SK-N-SH (cell line): ENCODE results near the gene GYG1. TPM values are rescaled to one million over a fixed set of nuclear protein-coding genes. Genes with fewer than 3 reads are reported as not detected.

Source experiments
- CTCF ChIA-PET: fragments of 300-600, 350-600 bp; formaldehyde crosslinking; extraction: SDS; loops from one replicate; lab custom pipeline; 2021; lab: Yijun Ruan, JAX
- POLR2A ChIA-PET: fragments of 350-600 bp; sonication (Branson Sonifier 250); formaldehyde crosslinking; extraction: SDS; loops from one replicate; lab custom pipeline; 2020; ENCODE audit warnings: antibody characterized with exemption, inconsistent platforms; lab: Yijun Ruan, JAX
- DNase-seq: peaks from one replicate; pipeline ENCODE4 v3.0.0; 2012
- H2AFZ ChIP-seq: fragments of 200-600 bp; sonication (generic); 2 replicates; pipeline ENCODE4 v1.8.1; 2016; ENCODE audit warnings: antibody characterized with exemption, mild to moderate bottlenecking, low read depth
- H3F3A ChIP-seq: fragments of 200-600 bp; sonication (generic); replicated peaks from 2 replicates; pipeline ENCODE3; 2016; ENCODE audit warnings: antibody characterized with exemption, mild to moderate bottlenecking; ENCODE audit not compliant: insufficient read depth
- H3K27ac ChIP-seq, 2 experiments: fragments of 200-500 bp in 1 of 2; fragments of 200-600 bp in 1 of 2; sonication (Bioruptor generic) in 1 of 2; sonication (generic), shearing (Covaris generic) in 1 of 2; 2 replicates each; pipeline versions ENCODE4 v1.5.1 to v1.6.1; 2014 to 2016; ENCODE audit warnings: low read depth in 2 of 2, inconsistent platforms in 1 of 2, low read length in 1 of 2, mild to moderate bottlenecking in 1 of 2, mixed read lengths in 1 of 2
- H3K27me3 ChIP-seq: fragments of 200-600 bp; sonication (generic), shearing (Covaris generic); 2 replicates; pipeline ENCODE4 v1.6.1; 2016; ENCODE audit warnings: mixed run types; ENCODE audit not compliant: insufficient read depth
- H3K36me3 ChIP-seq, 2 experiments: fragments of 200-500 bp in 1 of 2; fragments of 200-600 bp in 1 of 2; sonication (Bioruptor generic) in 1 of 2; sonication (generic) in 1 of 2; replicated peaks in 1 of 2; 2 replicates each; pipeline versions ENCODE3 to v1.5.1; 2014 to 2016; ENCODE audit warnings: low read length in 1 of 2, mild to moderate bottlenecking in 1 of 2; ENCODE audit not compliant: insufficient read depth in 2 of 2, control insufficient read depth in 1 of 2
- H3K4me1 ChIP-seq, 2 experiments: fragments of 200-500 bp in 1 of 2; fragments of 200-600 bp in 1 of 2; sonication (Bioruptor generic) in 1 of 2; sonication (generic), shearing (Covaris generic) in 1 of 2; 2 replicates each; pipeline versions ENCODE4 v1.5.1 to v1.6.1; 2014 to 2016; ENCODE audit warnings: low read depth in 1 of 2, low read length in 1 of 2, mixed run types in 1 of 2; ENCODE audit not compliant: insufficient read depth in 2 of 2, control insufficient read depth in 1 of 2
- H3K4me2 ChIP-seq: fragments of 200-600 bp; sonication (generic), shearing (Covaris generic); 2 replicates; pipeline ENCODE4 v1.6.1; 2017; ENCODE audit warnings: mixed run types
- H3K4me3 ChIP-seq, 2 experiments: fragments of 200-500 bp in 1 of 2; fragments of 200-600 bp in 1 of 2; sonication (Bioruptor generic) in 1 of 2; sonication (generic), shearing (Covaris generic) in 1 of 2; 2 replicates each; pipeline versions ENCODE4 v1.5.1 to v1.8.1; 2014 to 2016; ENCODE audit warnings: low read depth in 2 of 2, inconsistent platforms in 1 of 2, low read length in 1 of 2, mild to moderate bottlenecking in 1 of 2, mixed read lengths in 1 of 2, moderate library complexity in 1 of 2
- H3K79me2 ChIP-seq: fragments of 200-600 bp; sonication (generic); 2 replicates; pipeline ENCODE4 v1.8.1; 2017; ENCODE audit warnings: mild to moderate bottlenecking; ENCODE audit not compliant: insufficient read depth
- H3K9ac ChIP-seq: fragments of 200-600 bp; sonication (generic); 2 replicates; pipeline ENCODE4 v1.6.1; 2017; ENCODE audit warnings: mixed run types
- H3K9me2 ChIP-seq: fragments of 200-600 bp; sonication (generic); 2 replicates; pipeline ENCODE4 v1.6.1; 2017; ENCODE audit warnings: mixed run types
- H3K9me3 ChIP-seq: fragments of 200-600 bp; sonication (generic); 2 replicates; pipeline ENCODE4 v1.6.1; 2017; ENCODE audit warnings: mixed run types, mild to moderate bottlenecking, moderate library complexity
- H4K20me1 ChIP-seq: fragments of 200-600 bp; sonication (generic); 2 replicates; pipeline ENCODE4 v1.6.1; 2017; ENCODE audit warnings: mild to moderate bottlenecking, mixed run types; ENCODE audit not compliant: insufficient read depth
- CHD2 ChIP-seq: fragments of 150-350 bp; IDR thresholded peaks from 2 replicates; pipeline ENCODE4 v1.6.1; 2018; ENCODE audit warnings: low read length; ENCODE audit not compliant: partially characterized antibody
- ELF1 ChIP-seq: IDR thresholded peaks from 2 replicates; pipeline ENCODE4 v1.4.0; 2012
- EP300 ChIP-seq, 2 experiments: IDR thresholded peaks; 2 replicates each; pipeline versions ENCODE4 v1.4.0 to v1.6.1; 2012; ENCODE audit warnings: borderline replicate concordance in 1 of 2, low read depth in 1 of 2, low read length in 1 of 2
- FOSL2 ChIP-seq: IDR thresholded peaks from 2 replicates; pipeline ENCODE4 v1.4.0; 2012; ENCODE audit warnings: low read depth, mild to moderate bottlenecking, moderate library complexity, borderline replicate concordance
- MEF2A ChIP-seq: IDR thresholded peaks from 2 replicates; pipeline ENCODE4 v1.4.0; 2012; ENCODE audit warnings: low read depth, borderline replicate concordance
- POLR2AphosphoS5 ChIP-seq: IDR thresholded peaks from 2 replicates; pipeline ENCODE4 v1.6.1; 2012; ENCODE audit warnings: low read depth, low read length
- RAD21 ChIP-seq: IDR thresholded peaks from 2 replicates; pipeline ENCODE4 v1.6.1; 2012; ENCODE audit warnings: mild to moderate bottlenecking, low read length
- RXRA ChIP-seq: IDR thresholded peaks from 2 replicates; pipeline ENCODE4 v1.4.0; 2012; ENCODE audit warnings: low read depth, mild to moderate bottlenecking, borderline replicate concordance
- SIN3A ChIP-seq: IDR thresholded peaks from 2 replicates; pipeline ENCODE4 v1.6.1; 2012; ENCODE audit warnings: low read depth, mild to moderate bottlenecking, low read length, moderate library complexity, borderline replicate concordance
- TCF12 ChIP-seq: IDR thresholded peaks from 2 replicates; pipeline ENCODE4 v1.4.0; 2012
- YY1 ChIP-seq: IDR thresholded peaks from 2 replicates; pipeline ENCODE4 v1.4.0; 2012; ENCODE audit warnings: low read depth, mild to moderate bottlenecking
- WGBS: methylation state at CpG from one replicate; pipeline ENCODE4 v1.1.6; 2017; ENCODE audit warnings: low lambda C conversion rate; 5-methylcytosine and 5-hydroxymethylcytosine counted together
- polyA plus RNA-seq, 3 experiments: library from polyadenylated mRNA; depleted of rRNA; stranded (reverse); fragments of >200 nt; gene quantifications; 2 replicates each; pipeline ENCODE4 v1.2.3, GENCODE V29; 2012
- TF ChIP-seq, protein P1 (sequence below): fragments of 200-600 bp; sonication (generic); IDR thresholded peaks from 2 replicates; pipeline ENCODE4 v1.6.1; 2017; ENCODE audit warnings: antibody characterized with exemption, mild to moderate bottlenecking, moderate library complexity
- TF ChIP-seq, protein P2 (sequence below): IDR thresholded peaks from 2 replicates; pipeline ENCODE4 v1.4.0; 2012; ENCODE audit warnings: low read depth
- TF ChIP-seq, protein P3 (sequence below): fragments of 150-350 bp; IDR thresholded peaks from 2 replicates; pipeline ENCODE4 v1.6.1; 2016; ENCODE audit warnings: mild to moderate bottlenecking, low read depth, low read length
- TF ChIP-seq, protein P4 (sequence below): fragments of 150-350 bp; IDR thresholded peaks from 2 replicates; pipeline ENCODE4 v1.6.1; 2017; ENCODE audit warnings: antibody characterized with exemption, low read length, low read depth, borderline replicate concordance

The GYG1 gene
- polyA plus RNA-seq, 1 of the 3 experiments (the other 2 are of a cell fraction): 16.8 TPM

DNA sequence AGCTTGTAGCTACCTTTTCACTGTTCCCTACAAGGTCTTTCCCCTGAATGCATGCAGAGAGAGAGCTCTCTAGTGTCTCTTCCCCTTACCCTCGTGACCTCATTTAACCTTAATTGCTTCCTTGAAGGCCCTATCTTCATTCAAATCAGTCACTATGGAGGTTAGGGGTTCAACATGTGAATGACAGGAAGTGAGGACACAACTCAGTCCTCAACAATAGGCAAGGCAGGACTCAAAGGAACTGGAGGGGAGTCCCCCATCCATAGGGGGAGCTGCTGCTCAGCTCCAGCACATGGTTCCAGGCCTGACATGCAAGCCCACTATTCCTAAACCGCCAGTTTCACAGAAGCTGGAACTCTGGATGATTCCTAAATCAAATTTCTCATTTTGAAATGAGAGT, 33.8 kb upstream of the GYG1 start:
- DNase-seq: no peak
- TF ChIP-seq POLR2AphosphoS5: no peak
- TF ChIP-seq, protein P1, sequence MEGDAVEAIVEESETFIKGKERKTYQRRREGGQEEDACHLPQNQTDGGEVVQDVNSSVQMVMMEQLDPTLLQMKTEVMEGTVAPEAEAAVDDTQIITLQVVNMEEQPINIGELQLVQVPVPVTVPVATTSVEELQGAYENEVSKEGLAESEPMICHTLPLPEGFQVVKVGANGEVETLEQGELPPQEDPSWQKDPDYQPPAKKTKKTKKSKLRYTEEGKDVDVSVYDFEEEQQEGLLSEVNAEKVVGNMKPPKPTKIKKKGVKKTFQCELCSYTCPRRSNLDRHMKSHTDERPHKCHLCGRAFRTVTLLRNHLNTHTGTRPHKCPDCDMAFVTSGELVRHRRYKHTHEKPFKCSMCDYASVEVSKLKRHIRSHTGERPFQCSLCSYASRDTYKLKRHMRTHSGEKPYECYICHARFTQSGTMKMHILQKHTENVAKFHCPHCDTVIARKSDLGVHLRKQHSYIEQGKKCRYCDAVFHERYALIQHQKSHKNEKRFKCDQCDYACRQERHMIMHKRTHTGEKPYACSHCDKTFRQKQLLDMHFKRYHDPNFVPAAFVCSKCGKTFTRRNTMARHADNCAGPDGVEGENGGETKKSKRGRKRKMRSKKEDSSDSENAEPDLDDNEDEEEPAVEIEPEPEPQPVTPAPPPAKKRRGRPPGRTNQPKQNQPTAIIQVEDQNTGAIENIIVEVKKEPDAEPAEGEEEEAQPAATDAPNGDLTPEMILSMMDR: peak; percentile 34; the same call in 1 of the 2 replicates
- TF ChIP-seq FOSL2: no peak
- TF ChIP-seq RAD21: peak; percentile 26; the same call in 1 of the 2 replicates
- POLR2A ChIA-PET: no interaction called here

GRCh38 chr3:148958696-148959095, 32.6 kb upstream of the GYG1 start:
- WGBS: 91% methylated on average over 1 of the region's 1 CpG
- POLR2A ChIA-PET: no interaction called here

More for the DNA sequence above, 33.8 kb upstream of the GYG1 start:
- H3K4me1 ChIP-seq: no peaks in the 10 kb centered on the region
- H3K9me2 ChIP-seq: no peaks in the 10 kb centered on the region
- H3K9me3 ChIP-seq: no peaks in the 10 kb centered on the region
- CTCF ChIA-PET: interaction anchor here (3.7 to 8.5 kb wide), 3 partner anchors 9 to 316 kb away, joined by 30 to 75 read pairs (median 54); no protein-coding TSS in a partner anchor
- no peak overlapping the region for H2AFZ ChIP-seq
- H3F3A ChIP-seq: no peaks in the 10 kb centered on the region
- H3K79me2 ChIP-seq: no peaks in the 10 kb centered on the region
- H4K20me1 ChIP-seq: no peaks in the 10 kb centered on the region
- H3K36me3 ChIP-seq: no peaks in the 10 kb centered on the region
- no peak overlapping the region for H3K27ac ChIP-seq
- 67% methylated on average over 2 of the region's 2 CpGs for WGBS
- no peaks in the 10 kb centered on the region for H3K27me3 ChIP-seq
- no peak overlapping the region for H3K9ac ChIP-seq
- no peak overlapping the region for H3K4me3 ChIP-seq
- H3K4me2 ChIP-seq: no peak overlapping the region

More at GRCh38 chr3:148958696-148959095, 32.6 kb upstream of the GYG1 start:
- DNase-seq: no peak
- Histone ChIP-seq H4K20me1 (no peaks in the 10 kb centered on the region), H3K4me3 (no peak overlapping the region), H3K9me3 (no peaks in the 10 kb centered on the region), H3K9ac (no peak overlapping the region), H3K4me2 (no peak overlapping the region), H3K9me2 (no peaks in the 10 kb centered on the region), H3K27ac (no peak overlapping the region), H3K79me2 (no peaks in the 10 kb centered on the region), H2AFZ (no peak overlapping the region), H3K36me3 (no peaks in the 10 kb centered on the region), H3K27me3 (no peaks in the 10 kb centered on the region), H3F3A (no peaks in the 10 kb centered on the region), H3K4me1 (no peaks in the 10 kb centered on the region)
- CTCF ChIA-PET: interaction anchor here (0.8 to 8.5 kb wide), 2 partner anchors 161 to 316 kb away, joined by 3 to 75 read pairs; no protein-coding TSS in a partner anchor
- TF ChIP-seq SIN3A (no peak), ELF1 (no peak), YY1 (no peak), TCF12 (no peak), CHD2 (no peak), EP300 (IDR thresholded peaks at IDR 0.05; ENCODE audit: borderline replicate concordance in 1 of 2, low read depth in 1 of 2, low read length in 1 of 2) (no peak), MEF2A (no peak), RXRA (no peak), FOSL2 (no peak)
- TF ChIP-seq, protein P2, sequence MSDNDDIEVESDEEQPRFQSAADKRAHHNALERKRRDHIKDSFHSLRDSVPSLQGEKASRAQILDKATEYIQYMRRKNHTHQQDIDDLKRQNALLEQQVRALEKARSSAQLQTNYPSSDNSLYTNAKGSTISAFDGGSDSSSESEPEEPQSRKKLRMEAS: no peak
- TF ChIP-seq, protein P3, sequence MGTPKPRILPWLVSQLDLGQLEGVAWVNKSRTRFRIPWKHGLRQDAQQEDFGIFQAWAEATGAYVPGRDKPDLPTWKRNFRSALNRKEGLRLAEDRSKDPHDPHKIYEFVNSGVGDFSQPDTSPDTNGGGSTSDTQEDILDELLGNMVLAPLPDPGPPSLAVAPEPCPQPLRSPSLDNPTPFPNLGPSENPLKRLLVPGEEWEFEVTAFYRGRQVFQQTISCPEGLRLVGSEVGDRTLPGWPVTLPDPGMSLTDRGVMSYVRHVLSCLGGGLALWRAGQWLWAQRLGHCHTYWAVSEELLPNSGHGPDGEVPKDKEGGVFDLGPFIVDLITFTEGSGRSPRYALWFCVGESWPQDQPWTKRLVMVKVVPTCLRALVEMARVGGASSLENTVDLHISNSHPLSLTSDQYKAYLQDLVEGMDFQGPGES: no peak
- TF ChIP-seq, protein P4, sequence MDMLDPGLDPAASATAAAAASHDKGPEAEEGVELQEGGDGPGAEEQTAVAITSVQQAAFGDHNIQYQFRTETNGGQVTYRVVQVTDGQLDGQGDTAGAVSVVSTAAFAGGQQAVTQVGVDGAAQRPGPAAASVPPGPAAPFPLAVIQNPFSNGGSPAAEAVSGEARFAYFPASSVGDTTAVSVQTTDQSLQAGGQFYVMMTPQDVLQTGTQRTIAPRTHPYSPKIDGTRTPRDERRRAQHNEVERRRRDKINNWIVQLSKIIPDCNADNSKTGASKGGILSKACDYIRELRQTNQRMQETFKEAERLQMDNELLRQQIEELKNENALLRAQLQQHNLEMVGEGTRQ: no peak
